Measurements from ENCODE around the gene AOPEP. TPM values are rescaled to one million over a fixed set of nuclear protein-coding genes. Genes with fewer than 3 reads are reported as not detected.
A peak's percentile ranks its signal among the peaks of the same experiment; 100 is the strongest.

The AOPEP gene
- total RNA-seq, 6 experiments from 2014 or later, result 36.6 to 110 (median 63.3) TPM

DNA sequence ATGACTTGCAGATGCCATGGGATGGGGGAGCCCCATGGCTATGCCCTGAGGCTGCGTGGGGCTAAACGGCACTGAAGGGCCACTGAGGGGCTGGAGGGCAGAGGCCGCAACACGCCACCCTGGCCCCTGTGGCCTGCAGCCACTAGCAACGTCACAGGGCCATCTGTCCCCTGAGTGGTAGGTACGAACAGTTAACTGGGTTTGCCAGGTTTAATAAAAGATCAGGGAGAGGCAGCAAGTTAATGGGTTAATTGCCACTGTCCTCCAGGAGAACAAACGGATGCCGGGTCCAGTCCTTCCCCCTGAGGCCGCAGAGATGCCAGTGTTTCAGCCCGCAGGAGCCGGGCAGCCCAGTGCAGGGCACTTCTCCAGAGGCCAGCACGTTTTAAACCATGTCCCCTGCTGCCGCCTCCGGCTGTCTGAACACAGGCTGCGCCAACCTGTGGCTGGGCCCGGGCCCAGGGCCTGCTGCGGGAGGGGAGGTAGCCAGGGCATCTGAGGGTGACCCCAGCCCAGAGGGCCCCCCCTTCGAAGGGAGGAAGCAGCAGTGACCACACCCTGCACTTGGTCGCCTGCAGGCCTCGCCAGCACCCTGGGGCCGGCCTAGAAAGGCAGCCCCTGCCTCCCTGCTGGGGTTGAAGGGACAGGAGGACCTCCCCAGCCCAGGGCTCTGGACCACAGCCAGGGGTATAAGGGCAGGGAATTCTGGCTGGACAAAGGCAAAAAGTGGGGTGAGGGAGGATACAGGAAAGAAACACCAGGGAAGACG lies 363.7 kb downstream of the AOPEP start:
- Histone ChIP-seq H3K9me3 (no peaks in the 10 kb centered on the region), H3K4me1 (peaks cover 0 to 14% (median 0%) of the 10 kb centered on the region in 4 donors), H3K36me3 (peaks cover 0 to 18% (median 9%) of the 10 kb centered on the region in 4 donors), H3K4me3 (no peak overlapping the region), H3K27me3 (no peaks in the 10 kb centered on the region), H3K27ac (peak overlapping the region in 2 of 3 donors; percentile 35 to 44)
- intact Hi-C loops (cut with DNase I), result no loop called here
- peak; percentile 77 to 82 (median 81) for DNase-seq
- no peak for TF ChIP-seq POLR2A (IDR thresholded peaks at IDR 0.05)
- TF ChIP-seq, protein P1, sequence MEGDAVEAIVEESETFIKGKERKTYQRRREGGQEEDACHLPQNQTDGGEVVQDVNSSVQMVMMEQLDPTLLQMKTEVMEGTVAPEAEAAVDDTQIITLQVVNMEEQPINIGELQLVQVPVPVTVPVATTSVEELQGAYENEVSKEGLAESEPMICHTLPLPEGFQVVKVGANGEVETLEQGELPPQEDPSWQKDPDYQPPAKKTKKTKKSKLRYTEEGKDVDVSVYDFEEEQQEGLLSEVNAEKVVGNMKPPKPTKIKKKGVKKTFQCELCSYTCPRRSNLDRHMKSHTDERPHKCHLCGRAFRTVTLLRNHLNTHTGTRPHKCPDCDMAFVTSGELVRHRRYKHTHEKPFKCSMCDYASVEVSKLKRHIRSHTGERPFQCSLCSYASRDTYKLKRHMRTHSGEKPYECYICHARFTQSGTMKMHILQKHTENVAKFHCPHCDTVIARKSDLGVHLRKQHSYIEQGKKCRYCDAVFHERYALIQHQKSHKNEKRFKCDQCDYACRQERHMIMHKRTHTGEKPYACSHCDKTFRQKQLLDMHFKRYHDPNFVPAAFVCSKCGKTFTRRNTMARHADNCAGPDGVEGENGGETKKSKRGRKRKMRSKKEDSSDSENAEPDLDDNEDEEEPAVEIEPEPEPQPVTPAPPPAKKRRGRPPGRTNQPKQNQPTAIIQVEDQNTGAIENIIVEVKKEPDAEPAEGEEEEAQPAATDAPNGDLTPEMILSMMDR (IDR thresholded peaks at IDR 0.05), result peak in 1 of 4 donors; percentile 15
- 17% methylated on average over 8 of the region's 22 CpGs for WGBS (ENCODE audit: insufficient coverage, low coverage, low lambda C conversion rate, missing lambda C conversion rate)
- peak; percentile 52 to 79 (median 72) for ATAC-seq

DNA sequence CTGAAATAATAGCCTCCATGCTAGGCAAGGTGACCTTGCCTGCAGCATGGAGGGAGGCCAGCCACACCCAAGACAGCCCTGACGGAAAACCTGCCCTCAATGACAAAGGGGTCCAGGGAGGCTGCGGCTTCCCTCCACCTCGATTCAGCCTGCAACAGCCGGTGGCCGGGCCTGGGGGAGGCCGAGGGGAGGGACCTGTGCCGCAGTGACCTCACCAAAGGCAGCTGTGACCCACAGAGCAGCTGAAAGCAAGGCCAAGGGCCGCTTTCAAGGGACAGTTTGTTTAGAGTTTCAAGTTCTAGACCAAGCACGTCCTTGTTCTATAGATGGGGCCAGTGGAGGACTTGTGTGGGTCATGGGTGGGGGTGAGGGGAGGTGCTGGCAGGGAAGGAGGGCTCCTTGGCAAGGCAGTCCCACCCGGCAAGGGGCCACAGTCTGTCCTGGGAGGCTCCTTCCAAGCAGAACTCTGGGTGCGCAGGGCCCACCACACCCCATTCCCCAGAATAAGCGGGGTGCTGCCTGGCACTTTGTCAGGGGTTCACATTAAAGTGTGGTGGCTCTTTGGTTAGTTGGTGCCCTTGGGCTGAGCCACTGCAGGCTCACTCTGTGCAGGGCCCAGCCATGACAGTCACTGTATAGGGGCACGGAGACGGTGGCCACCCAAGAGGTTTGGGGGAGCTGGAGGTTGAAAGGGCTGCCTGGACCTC lies 364.5 kb downstream of the AOPEP start:
- no peak for ATAC-seq
- Histone ChIP-seq H3K36me3 (peaks cover 0 to 10% (median 4%) of the 10 kb centered on the region in 4 donors), H3K4me1 (peaks cover 0 to 14% (median 0%) of the 10 kb centered on the region in 4 donors), H3K4me3 (no peak overlapping the region), H3K9me3 (no peaks in the 10 kb centered on the region), H3K27me3 (no peaks in the 10 kb centered on the region), H3K27ac (peak overlapping the region in 2 of 3 donors; percentile 35 to 44)
- WGBS (ENCODE audit: insufficient coverage, low coverage, low lambda C conversion rate, missing lambda C conversion rate), result 46% methylated on average over 7 of the region's 14 CpGs
- TF ChIP-seq POLR2A (IDR thresholded peaks at IDR 0.05), result no peak
- TF ChIP-seq, protein P1 (IDR thresholded peaks at IDR 0.05), result no peak
- intact Hi-C loops (cut with DNase I), result no loop called here
- DNase-seq, result peak in 1 of 3 donors; percentile 43

DNA sequence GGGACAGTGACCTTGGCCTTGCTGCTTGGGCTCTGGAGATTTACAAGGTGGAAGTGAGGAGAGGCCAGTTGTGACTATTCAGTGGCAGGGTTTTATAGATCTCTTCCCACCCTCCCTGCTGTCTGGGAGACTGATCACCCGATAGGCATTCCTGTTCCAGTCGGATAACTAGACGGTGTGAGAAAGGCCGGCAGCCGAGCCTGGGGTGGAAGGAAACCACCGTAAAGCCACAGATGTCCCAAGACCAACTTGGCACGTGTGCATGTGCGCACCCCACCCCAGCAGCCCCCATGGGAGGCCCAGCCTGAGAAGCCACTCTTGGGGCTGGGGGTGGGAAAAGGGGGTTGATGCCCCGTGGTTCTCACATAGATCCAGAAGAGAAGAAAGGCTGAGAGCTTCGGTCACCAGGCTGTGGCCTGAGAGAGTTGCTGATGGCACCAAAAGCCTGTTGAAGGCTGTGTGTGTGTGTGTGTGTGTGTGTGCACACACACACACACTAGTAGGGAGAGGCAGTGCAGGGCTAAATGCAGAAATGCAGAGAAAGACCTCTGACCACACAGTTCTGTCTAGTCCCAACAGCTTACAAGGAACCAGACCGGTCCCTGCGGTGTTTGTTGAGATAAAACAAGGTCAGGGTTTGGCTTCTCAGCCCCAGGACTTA lies 365.2 kb downstream of the AOPEP start:
- ATAC-seq (no peak), DNase-seq (no peak)
- Histone ChIP-seq H3K9me3 (no peaks in the 10 kb centered on the region), H3K4me1 (peaks cover 0 to 14% (median 0%) of the 10 kb centered on the region in 4 donors), H3K27ac (peak overlapping the region in 1 of 3 donors; percentile 49), H3K4me3 (no peak overlapping the region), H3K27me3 (no peaks in the 10 kb centered on the region), H3K36me3 (peaks cover 0 to 3% (median 0%) of the 10 kb centered on the region in 4 donors)
- intact Hi-C loops (cut with DNase I), result no loop called here
- WGBS (ENCODE audit: insufficient coverage, low coverage, low lambda C conversion rate, missing lambda C conversion rate), result 44% methylated on average over 3 of the region's 12 CpGs
- TF ChIP-seq, protein P1 (IDR thresholded peaks at IDR 0.05), result no peak
- TF ChIP-seq POLR2A (IDR thresholded peaks at IDR 0.05), result no peak

DNA sequence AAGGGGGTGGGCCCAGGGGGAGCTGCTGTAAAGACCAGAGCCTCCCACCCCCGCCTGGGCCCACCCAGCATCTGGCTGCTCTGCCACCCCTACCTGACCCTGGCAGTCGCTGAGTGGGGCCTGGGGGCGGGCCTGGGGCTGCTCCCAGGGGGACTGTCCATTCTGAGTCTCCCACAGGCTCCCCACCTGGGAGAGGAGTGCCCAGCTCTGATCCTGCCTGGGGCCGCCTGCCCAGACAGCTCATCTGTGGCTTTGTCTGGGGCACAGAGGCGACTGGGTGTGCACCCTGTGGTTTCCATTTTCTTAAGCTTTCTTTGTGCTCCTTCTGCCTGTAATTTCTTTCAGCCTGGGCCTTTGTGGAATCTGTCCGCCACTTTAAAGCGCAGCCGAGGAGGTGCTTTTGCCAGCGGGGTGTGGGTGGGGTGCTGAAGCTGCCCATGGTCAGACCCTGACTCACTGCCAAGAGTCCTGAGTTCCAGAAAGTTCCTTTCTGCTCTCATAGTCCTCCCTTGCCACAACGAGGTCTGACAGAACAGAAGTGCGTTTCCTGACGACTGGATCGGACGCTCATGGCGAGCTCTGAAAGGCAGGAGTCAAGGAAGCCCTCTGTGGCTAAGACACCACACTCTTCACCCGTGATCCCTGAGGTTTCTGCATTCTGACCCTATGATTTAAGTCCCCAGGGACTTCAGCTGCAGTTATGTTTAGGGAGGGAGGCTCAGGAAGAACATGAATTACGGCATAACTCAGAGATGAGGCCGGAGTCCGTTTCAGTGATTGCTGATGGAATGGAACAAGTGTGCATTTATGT lies 366.0 kb downstream of the AOPEP start:
- Histone ChIP-seq H3K36me3 (no peaks in the 10 kb centered on the region), H3K27ac (peak overlapping the region in 1 of 3 donors; percentile 49), H3K4me3 (no peak overlapping the region), H3K27me3 (no peaks in the 10 kb centered on the region), H3K4me1 (peaks cover 0 to 14% (median 0%) of the 10 kb centered on the region in 4 donors), H3K9me3 (no peaks in the 10 kb centered on the region)
- 72% methylated on average over 11 of the region's 19 CpGs for WGBS (ENCODE audit: insufficient coverage, low coverage, low lambda C conversion rate, missing lambda C conversion rate)
- no peak for TF ChIP-seq POLR2A (IDR thresholded peaks at IDR 0.05)
- TF ChIP-seq, protein P1 (IDR thresholded peaks at IDR 0.05), result no peak
- peak in 1 of 3 donors; percentile 45 for DNase-seq
- intact Hi-C loops (cut with DNase I), result no loop called here
- no peak for ATAC-seq
